ENCODE data around the gene DCHS1.
A peak's percentile ranks its signal among the peaks of the same experiment; 100 is the strongest.

DCHS1 gene

DNA sequence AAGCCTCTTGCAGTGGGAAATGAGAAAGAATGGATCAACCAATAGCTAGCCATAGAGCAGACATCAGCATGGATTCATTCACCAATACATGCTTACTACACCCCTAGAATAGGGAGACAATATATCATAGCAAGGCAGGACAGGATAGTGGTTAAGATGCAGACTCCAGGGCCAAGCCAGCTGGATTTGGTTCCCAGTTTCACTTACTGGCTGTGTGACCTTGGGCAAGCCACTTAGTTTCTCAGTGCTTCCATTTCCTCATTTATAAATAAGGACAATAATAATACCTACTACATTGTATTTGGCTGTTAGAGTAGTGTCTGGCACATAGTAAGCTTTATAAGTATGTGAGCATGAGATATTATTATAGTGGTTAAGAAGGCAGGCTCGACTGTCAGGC is 7.1 kb downstream of the DCHS1 start:
- DNase-seq: no peak
- Mint-ChIP-seq H3K27me3 (no peaks in the 10 kb centered on the region), H3K27ac (no peak overlapping the region), H3K9me3 (no peaks in the 10 kb centered on the region), H3K4me3 (no peak overlapping the region), H3K36me3 (no peaks in the 10 kb centered on the region), H3K4me1 (no peaks in the 10 kb centered on the region)
- CTCF ChIA-PET: interaction anchor here (1.1 kb wide), 1 partner anchor 107 kb away, joined by 3 read pairs; no protein-coding TSS in a partner anchor

DNA sequence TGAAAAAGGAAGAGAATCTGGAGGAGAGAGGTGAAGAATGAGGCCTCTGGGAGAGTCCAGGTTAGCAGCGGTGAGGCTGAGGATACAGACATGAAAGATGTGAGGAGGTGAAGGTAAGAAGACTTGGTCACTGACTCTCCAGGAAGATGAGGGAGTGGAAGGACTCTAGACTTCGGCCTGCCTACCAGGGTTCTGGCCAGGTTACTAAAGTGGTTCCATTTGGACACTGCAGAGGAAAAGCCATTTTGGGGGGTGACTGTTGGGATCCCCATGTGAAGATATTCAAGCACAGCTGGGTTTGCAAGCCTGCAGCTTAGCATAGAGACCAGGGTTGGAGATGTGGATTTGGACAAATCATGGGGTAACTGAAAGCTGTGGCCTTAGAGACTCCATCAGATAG is 7.8 kb downstream of the DCHS1 start:
- Mint-ChIP-seq H3K4me3 (no peak overlapping the region), H3K36me3 (no peaks in the 10 kb centered on the region), H3K27me3 (no peaks in the 10 kb centered on the region), H3K27ac (no peak overlapping the region), H3K9me3 (no peaks in the 10 kb centered on the region), H3K4me1 (no peaks in the 10 kb centered on the region)
- CTCF ChIA-PET: interaction anchor here (1.3 to 1.6 kb wide), 3 partner anchors 9 to 43 kb away, joined by 4 to 5 read pairs (median 4); no protein-coding TSS in a partner anchor
- DNase-seq: no peak

DNA sequence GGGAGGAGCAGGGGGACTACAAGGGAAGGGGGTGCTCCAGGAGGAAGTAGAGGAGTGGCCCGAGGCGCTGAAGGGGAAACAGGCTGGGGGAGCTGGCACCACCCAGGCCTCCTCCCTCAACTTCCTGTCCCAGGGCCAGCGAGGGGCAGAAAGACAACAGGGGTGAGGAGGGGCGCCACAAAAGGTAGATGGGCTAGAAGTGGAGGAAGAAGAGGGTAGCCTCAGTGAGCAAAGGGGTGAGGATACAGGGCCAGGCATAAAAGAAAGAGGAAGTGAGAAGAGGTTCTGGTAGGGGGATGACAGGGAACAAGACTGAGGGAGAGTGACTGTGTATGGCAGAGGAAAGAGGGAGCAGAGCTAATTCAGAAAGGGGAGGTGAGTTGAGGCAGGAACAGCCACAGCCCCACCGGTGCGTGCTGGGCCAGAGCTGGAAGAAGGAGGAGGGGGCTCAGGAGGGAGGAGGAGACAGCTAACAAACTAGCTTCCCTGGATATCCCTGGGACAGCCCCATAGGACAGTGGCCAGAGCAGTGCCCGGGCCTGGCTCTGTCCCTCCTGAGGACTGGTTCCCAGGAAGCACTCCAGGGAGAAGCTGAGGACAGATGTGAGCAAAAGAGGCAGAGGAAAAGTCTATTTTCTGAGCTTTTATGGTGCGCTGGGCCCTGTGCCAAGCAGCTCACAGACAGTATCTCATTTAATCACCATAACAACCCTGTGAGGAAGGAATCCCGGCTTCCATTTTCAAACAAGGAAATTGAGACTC is 8.5 kb downstream of the DCHS1 start:
- H3K27ac Mint-ChIP-seq: no peak overlapping the region
- H3K9me3 Mint-ChIP-seq: no peaks in the 10 kb centered on the region
- CTCF ChIA-PET: interaction anchor here (1.3 to 1.6 kb wide), 3 partner anchors 10 to 42 kb away, joined by 4 to 5 read pairs (median 4); no protein-coding TSS in a partner anchor
- H3K36me3 Mint-ChIP-seq: no peaks in the 10 kb centered on the region
- no peaks in the 10 kb centered on the region for H3K27me3 Mint-ChIP-seq
- no peak overlapping the region for H3K4me3 Mint-ChIP-seq
- no peaks in the 10 kb centered on the region for H3K4me1 Mint-ChIP-seq
- peak; percentile 63 for DNase-seq

DNA sequence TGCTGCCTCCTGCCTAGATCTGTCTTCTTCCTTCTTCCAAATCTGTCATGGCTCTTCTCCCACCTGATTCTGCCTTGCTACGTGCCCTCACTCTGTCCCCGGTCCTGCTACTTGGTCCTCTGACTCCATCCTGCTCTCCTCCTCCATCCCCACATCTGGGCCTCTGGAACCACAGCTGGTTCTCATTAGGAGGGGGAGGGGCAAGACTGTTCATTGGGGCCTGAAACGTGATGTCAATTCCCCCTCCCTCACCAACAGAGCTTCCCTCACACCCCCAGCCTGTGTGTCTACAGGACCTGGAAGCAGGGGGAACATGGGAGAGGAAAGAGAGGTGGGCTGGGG is 9.1 kb downstream of the DCHS1 start:
- CTCF ChIA-PET: interaction anchor here (1.3 to 1.6 kb wide), 3 partner anchors 11 to 42 kb away, joined by 4 to 5 read pairs (median 4); no protein-coding TSS in a partner anchor
- Mint-ChIP-seq H3K27me3 (no peaks in the 10 kb centered on the region), H3K9me3 (no peaks in the 10 kb centered on the region), H3K36me3 (no peaks in the 10 kb centered on the region), H3K4me1 (no peaks in the 10 kb centered on the region), H3K27ac (no peak overlapping the region), H3K4me3 (no peak overlapping the region)
- DNase-seq: no peak

DNA sequence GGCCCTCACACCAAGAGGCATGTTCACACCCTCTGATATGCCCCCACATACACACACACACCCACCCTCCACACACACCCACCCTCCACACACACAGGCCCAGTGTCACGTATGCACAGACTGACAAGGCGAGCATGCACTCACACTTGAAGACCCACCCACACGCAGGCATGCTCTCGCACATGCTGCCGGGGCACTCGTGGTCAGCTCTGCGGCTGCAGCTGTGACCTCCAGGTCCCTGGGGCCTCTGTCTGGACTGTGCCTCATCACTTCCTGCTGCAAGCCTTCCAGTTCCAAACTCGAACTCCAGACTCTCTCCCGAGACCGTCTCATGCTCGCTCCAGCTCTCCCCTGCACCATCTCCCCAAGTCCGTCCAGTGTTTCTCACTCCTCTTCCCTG is 9.5 kb downstream of the DCHS1 start:
- DNase-seq: no peak
- Mint-ChIP-seq H3K4me3 (no peak overlapping the region), H3K36me3 (no peaks in the 10 kb centered on the region), H3K27ac (no peak overlapping the region), H3K4me1 (no peaks in the 10 kb centered on the region), H3K27me3 (no peaks in the 10 kb centered on the region), H3K9me3 (no peaks in the 10 kb centered on the region)
- CTCF ChIA-PET: interaction anchor here (1.6 kb wide), 1 partner anchor 41 kb away, joined by 4 read pairs; no protein-coding TSS in a partner anchor

DNA sequence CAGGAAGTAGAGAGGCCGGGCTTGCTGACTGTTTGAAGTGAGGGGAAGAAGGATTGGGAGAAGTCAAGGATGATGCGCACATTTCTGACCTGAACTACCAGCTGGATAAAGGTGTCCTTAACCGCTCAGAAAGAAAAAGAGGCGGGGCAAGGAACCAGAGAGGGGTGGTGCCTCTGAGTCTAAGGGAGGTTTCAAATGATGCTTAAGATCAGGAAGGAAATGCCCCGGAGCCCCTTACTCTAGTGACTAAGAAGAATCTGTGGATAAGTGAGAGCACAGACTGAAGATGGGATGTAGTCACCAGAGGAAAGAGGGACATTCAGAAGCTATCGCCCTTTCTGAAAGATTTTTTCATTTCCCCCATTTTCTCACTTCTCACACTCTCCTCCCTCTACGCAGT is 12.7 kb downstream of the DCHS1 start:
- Mint-ChIP-seq H3K4me3 (no peak overlapping the region), H3K27ac (no peak overlapping the region), H3K36me3 (no peaks in the 10 kb centered on the region), H3K27me3 (no peaks in the 10 kb centered on the region), H3K4me1 (peaks cover 4% of the 10 kb centered on the region), H3K9me3 (no peaks in the 10 kb centered on the region)
- DNase-seq: no peak
- CTCF ChIA-PET: interaction anchor here (1.3 kb wide), 1 partner anchor 24 kb away, joined by 3 read pairs; no protein-coding TSS in a partner anchor

DNA sequence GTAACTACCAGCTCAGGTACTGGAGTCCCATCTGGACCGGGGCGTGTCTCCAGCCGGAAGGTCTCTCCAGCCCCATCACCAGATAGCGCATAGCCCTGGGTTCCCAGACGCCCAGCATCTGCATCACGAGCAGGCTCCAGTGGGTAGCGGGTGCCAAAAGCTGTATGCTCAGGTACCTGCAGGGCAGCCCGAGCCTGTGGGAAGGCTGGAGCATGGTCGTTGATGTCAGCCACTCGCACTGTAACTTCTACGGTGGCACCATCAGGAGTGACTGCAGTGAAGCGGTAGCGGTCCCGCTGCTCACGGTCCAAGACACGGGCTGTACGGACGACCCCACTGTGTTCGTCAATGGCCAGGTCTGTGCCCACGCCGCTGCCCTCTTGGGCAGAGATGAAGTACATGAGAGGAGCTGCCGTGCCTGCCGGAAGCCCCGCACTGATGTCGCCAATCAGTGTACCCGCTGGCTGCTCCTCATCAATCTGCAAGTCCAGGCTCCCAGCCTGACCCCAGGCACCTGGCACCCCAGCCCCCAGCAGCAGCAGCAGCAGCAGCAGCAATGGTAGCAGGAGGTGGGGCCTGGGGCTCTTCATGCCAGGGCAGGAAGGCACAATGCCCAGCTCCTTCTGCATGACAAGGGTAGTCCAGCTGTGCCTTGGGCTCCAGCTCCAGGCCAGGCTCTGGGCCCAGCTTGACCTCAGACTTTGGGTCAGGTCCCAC is 14.5 kb downstream of the DCHS1 start:
- Mint-ChIP-seq H3K27me3 (no peaks in the 10 kb centered on the region), H3K27ac (no peak overlapping the region), H3K4me1 (peaks cover 4% of the 10 kb centered on the region), H3K36me3 (no peaks in the 10 kb centered on the region), H3K9me3 (no peaks in the 10 kb centered on the region), H3K4me3 (no peak overlapping the region)
- no peak for DNase-seq
- CTCF ChIA-PET: interaction anchor here (1.1 kb wide), 1 partner anchor 37 kb away, joined by 3 read pairs; the partner anchor contains the start of gene ILK

DNA sequence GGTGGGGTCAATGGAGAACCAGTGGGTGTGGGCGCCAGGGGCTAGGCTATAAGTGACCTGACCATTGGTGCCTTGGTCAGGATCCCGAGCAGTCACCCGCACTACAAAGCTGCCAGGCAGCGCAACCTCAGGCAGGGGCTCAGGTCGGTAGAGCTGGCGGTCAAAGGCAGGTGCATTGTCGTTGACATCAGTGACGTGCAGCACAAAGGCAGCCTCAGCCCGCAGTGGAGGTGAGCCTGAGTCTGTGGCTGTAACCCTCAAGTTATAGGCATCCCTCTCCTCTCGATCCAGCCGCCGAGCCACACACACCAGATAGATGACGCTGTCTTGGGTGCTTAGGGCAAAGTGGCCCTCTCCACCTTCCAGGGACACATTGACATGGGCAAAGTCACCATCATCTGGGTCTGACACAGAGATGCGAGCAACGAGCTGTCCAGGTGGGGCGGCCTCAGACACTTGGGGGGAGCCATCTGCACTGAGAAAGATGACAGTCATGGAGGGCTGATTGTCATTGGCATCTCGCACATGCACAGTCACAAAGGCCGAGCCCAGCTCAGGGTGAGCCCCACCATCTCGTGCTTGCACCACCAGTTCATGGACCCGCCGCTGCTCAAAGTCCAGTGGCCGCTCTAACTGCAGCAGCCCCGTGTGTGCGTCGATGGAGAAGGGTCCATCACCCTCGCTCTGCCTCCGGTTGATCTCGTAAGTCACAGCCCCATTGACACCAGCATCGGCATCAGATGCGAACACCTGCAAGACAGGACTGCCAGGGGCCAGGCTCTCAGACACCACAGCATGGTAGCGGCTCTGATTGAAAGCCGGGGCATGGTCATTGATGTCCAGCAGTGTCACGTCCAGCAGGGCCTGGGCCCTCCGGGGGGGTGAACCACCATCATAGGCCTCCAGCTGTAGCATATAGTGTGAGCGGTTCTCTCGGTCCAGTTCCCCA is 15.3 kb downstream of the DCHS1 start:
- H3K4me1 Mint-ChIP-seq: peaks cover 4% of the 10 kb centered on the region
- no peaks in the 10 kb centered on the region for H3K9me3 Mint-ChIP-seq
- CTCF ChIA-PET: no interaction called here
- no peak overlapping the region for H3K27ac Mint-ChIP-seq
- no peak for DNase-seq
- H3K36me3 Mint-ChIP-seq: no peaks in the 10 kb centered on the region
- no peak overlapping the region for H3K4me3 Mint-ChIP-seq
- no peaks in the 10 kb centered on the region for H3K27me3 Mint-ChIP-seq

DNA sequence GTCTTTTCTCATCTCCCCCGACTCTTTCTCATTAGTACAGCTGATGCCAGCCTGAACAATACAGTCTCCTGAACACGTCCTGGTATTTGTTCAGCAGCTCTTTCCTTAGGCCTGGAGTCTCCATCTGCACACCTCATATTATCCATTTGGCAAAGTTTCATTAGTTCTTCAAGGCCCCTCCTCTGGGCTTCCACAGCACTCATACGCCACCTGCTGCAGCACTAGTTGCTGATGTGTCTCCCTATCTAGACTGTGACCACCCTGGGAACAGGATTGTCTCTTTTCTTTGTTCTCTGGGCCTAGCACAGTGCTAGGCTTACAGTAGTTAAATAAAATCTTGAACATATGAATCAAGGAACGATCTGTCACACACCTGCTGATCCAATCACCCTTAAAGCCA is 17.2 kb downstream of the DCHS1 start:
- H3K27ac Mint-ChIP-seq: no peak overlapping the region
- no peaks in the 10 kb centered on the region for H3K36me3 Mint-ChIP-seq
- DNase-seq: no peak
- H3K4me3 Mint-ChIP-seq: no peak overlapping the region
- H3K4me1 Mint-ChIP-seq: peaks cover 4% of the 10 kb centered on the region
- H3K9me3 Mint-ChIP-seq: no peaks in the 10 kb centered on the region
- H3K27me3 Mint-ChIP-seq: no peaks in the 10 kb centered on the region
- CTCF ChIA-PET: interaction anchor here (1.4 to 1.7 kb wide), 2 partner anchors 15 to 195 kb away, joined by 4 read pairs; no protein-coding TSS in a partner anchor

DNA sequence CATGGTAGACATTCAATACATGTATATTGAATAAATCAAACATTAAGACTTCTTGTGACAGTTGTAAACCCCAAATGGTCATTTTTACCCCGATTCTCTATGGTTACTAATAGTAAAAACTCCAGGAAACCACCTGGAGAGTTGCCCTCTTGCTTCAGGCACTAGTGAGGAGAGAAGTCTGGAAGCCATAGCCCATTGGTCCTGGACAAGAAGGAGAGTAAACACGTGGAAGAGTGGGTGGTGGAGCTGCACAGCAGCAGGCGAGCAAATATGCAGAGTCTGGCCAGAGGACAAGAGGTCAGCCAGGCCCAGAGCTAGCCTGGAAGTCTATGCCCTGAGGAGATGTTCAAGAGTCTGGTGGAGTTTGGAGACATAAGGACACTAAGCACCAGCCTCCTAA is 17.7 kb downstream of the DCHS1 start:
- no peaks in the 10 kb centered on the region for H3K36me3 Mint-ChIP-seq
- DNase-seq: no peak
- CTCF ChIA-PET: interaction anchor here (1.4 kb wide), 1 partner anchor 194 kb away, joined by 4 read pairs; no protein-coding TSS in a partner anchor
- peaks cover 4% of the 10 kb centered on the region for H3K4me1 Mint-ChIP-seq
- H3K27me3 Mint-ChIP-seq: no peaks in the 10 kb centered on the region
- H3K4me3 Mint-ChIP-seq: no peak overlapping the region
- no peaks in the 10 kb centered on the region for H3K9me3 Mint-ChIP-seq
- no peak overlapping the region for H3K27ac Mint-ChIP-seq

DNA sequence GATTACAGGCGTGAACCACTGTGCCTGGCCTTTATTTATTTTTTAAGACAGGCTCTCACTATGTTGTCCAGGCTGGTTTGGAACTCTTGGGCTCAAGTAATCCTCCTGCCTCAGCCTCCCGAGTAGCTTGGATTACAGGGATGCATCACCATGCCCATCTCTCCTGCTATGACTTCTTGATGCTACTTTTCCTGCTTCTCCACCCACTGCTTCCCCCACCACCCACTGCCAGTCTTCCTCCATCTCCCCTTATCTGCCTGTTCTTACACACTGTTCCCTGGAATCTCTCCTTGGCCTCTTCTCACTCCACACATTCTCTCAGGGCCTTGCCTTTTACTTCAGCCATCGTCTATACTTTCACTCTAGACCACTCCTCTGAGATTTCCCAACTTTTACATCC is 19.1 kb downstream of the DCHS1 start:
- CTCF ChIA-PET: no interaction called here
- no peaks in the 10 kb centered on the region for H3K36me3 Mint-ChIP-seq
- H3K27me3 Mint-ChIP-seq: no peaks in the 10 kb centered on the region
- no peak overlapping the region for H3K27ac Mint-ChIP-seq
- H3K4me1 Mint-ChIP-seq: peaks cover 4% of the 10 kb centered on the region
- no peak overlapping the region for H3K4me3 Mint-ChIP-seq
- no peak for DNase-seq
- H3K9me3 Mint-ChIP-seq: no peaks in the 10 kb centered on the region

DNA sequence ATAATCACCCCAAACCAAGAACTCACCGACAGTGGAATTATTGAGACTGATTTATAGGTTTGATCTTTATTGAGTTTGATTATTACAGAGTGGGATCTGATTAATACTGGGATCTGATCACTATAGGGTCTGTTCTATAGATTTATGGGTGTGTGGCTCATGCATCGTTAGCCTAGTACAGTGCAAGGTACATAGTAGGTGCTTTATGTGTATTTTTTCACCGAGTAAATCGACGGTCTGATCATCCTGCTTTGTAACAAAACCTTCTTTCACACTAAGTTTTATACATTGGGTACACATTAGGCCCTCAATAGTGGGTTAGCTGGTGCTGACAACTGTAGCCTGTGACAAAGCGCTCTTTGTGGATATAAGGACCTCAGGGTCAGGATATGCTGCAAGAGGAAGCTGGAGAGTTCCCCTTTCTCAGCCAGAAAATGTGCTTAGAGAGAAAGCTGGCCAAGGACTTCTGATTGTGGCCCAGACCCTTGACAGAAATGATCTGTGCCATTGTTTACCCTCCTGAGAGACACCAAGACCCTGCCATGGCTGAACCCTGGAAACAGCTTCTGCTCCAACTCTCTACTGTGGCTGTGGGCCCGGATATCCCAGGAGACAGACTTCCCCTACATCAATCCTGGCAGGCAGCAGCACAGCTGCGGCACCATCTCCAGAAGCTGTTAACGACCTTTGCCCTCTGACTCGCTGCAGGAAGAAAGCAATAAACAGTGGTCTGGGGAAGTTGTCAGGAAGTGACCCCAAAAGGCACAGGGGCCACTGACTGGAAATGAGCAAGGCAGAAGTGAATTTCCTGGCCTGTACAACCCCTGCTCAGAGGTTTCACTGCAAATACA is 20.3 kb downstream of the DCHS1 start:
- H3K9me3 Mint-ChIP-seq: no peaks in the 10 kb centered on the region
- CTCF ChIA-PET: no interaction called here
- DNase-seq: no peak
- no peaks in the 10 kb centered on the region for H3K36me3 Mint-ChIP-seq
- H3K4me1 Mint-ChIP-seq: peaks cover 4% of the 10 kb centered on the region
- no peak overlapping the region for H3K27ac Mint-ChIP-seq
- no peak overlapping the region for H3K4me3 Mint-ChIP-seq
- no peaks in the 10 kb centered on the region for H3K27me3 Mint-ChIP-seq

DNA sequence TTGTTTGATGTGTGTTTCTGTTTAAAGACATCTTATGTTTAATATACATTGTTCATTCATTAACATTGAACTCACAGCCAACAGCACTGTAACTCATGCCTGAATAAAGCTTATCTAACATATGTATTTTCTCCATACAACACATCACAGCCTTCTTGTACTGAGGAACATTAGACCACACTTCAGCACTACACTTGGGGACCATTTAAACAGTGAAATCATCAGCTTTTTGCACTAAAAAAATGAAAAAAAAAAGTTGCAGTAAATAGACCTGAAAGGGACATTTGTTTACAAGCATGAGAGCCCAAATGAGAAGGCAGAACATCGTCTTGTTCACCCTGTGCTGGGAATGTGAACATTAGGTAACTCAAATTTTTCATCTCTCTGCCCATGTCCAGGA is 21.1 kb downstream of the DCHS1 start:
- Mint-ChIP-seq H3K9me3 (no peaks in the 10 kb centered on the region), H3K36me3 (no peaks in the 10 kb centered on the region), H3K27ac (no peak overlapping the region), H3K4me1 (peaks cover 4% of the 10 kb centered on the region), H3K27me3 (no peaks in the 10 kb centered on the region), H3K4me3 (no peak overlapping the region)
- no peak for DNase-seq
- CTCF ChIA-PET: no interaction called here

Measured in activated naive CD4-positive, alpha-beta T cell treated with anti-CD3 and anti-CD28 coated beads, Interleukin-2, amount 10 ng/mL, durations not matched to agents 7 days and 5 days (primary cell).